IPS DF 19.7 (cell line): ENCODE data around the gene APOF.
"Not testable (repeated sequence)": the region's sequence is repeated elsewhere in the genome, so short reads cannot be mapped to it uniquely, and the experiment has no call there.

Source experiments
- DNase-seq: peaks from one replicate; pipeline ENCODE4 v3.0.0-alpha.2; 2013; ENCODE audit warnings: low read depth, low spot score

Gene APOF, protein sequence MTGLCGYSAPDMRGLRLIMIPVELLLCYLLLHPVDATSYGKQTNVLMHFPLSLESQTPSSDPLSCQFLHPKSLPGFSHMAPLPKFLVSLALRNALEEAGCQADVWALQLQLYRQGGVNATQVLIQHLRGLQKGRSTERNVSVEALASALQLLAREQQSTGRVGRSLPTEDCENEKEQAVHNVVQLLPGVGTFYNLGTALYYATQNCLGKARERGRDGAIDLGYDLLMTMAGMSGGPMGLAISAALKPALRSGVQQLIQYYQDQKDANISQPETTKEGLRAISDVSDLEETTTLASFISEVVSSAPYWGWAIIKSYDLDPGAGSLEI

DNA sequence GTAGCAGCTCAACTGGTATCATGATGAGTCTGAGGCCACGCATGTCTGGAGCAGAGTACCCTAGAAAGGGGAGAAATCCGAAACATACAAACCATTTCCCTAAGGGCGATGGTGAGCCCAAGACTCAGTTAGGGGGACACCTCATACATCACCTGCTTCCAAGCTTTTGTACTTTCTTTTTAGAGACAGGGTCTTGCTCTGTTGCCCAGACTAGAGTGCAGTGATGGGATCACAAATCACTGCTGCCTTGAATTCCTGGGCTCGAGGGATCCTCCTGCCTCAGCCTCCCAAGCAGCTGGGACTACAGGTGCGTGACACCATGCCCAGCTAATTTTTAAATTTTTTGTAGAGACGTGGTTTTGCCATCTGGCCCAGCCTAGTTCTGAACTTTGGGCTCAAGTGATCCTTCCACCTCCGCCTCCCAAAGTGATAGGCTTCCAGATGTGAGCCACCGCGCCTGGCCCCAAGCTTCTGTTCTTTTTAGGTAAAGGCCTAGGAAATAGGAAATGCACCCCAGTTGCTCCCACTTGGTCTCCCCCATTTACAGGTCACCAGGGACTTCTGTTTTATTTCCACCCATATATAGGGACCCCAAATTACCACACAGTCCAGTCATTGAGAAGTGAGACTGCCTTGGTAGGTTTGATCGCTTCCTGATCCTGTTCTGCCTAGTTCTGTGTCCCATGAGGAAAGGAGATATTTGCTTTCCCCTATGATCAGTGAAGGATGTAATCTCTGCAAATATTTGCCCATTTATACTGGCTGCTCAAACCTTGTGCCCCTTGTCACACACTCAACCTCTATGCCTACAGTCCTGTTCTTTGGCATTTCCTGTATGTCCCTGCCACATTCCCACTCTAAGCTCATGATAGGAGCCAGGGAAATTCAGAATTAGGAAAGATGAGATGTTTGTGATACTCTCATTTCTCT lies at the start of gene APOF:
Gene APOF, minus strand, starts transcription at position 728 of the 930 bp plus-strand sequence. Its CDS starts 112 bp downstream, at position 616.
- DNase-seq: no peak

DNA sequence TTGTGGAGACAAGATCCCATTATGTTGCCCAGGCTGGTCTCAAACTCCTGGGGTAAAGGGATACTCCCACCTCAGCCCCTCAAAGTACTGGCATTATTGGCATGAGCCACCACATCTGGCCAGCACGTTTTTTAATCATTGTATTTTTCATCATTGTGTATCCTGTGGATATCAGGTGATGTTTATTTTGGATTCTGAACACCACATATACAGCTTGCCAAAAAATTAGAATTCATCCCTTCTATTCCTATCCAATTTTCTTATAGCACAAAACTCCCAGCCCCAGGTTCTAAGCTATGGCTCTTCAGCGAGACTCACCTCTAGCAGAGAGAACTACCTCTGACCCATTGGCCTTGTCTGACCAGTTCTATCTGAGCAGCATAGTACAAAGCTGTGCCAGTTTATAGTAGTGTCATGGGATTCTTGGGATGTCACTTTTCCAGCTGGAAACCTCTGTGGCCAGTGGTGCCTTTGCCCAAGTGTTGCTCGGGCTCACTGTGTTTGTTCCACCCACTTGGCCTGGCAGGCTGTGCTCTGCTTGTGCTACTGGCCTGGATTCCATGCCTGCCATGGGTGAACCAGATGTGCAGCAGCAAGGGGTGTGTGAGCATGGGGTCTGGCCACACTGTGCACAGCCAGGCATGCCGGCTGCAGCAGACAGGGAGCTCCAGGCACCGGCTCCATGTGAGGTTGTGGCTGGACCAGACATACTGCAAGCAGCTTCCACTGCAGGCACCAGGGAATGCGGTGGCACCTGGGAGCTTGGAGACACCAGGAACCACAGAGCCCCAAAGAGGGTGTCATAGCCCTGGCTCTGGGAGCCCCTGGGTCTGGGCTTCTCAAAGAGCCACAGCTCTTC lies 49.4 kb upstream of the APOF start:
- no peak for DNase-seq

DNA sequence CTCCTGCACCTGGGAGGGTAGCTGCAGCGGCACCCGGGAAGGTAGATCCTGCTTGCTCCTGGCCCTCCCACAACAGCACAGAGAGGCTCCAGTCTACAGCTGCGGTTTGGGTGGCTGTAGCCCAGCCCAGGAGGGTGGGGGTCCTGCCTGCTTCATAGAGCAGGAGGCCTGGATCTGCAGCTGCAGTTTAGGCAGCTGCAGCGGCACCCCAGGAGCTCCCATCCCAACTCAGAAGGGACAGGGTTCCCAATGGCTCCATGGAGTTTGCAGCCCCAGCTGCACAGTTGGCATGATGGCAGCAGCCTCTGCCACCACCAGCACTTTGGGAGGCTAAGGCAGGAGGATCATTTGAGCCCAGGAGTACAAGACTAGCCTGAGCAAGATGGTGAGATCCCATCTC lies 48.1 kb upstream of the APOF start:
- no peak for DNase-seq

DNA sequence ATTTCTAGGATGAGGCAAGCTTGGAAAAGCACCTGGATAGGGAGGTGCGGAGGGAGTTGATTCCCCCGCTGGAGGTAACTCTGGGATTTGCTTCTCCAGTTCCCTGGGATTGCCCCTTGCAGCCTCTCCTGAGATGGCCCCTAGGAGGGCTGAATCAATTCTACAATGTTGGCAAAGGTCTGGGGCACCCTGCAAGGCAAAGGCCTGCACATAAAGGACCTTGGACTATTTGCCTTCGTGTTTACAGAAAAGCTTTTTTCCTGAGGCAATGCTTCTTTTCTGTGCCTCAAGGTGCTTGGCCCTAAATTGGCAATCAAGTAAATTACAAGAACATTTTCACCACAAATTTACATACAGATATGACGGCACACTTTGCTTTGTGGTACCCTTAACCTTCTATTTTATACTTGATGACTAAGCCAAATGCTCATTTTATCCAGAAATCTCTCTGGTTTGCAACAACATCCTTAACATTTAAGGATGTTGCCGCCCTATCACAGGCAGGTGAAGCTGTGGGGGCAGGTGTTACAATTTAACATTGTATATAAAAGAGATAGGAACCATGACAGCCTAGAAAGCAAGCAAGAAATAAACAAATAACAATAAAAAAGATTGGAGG lies 46.3 kb upstream of the APOF start:
- no peak for DNase-seq

DNA sequence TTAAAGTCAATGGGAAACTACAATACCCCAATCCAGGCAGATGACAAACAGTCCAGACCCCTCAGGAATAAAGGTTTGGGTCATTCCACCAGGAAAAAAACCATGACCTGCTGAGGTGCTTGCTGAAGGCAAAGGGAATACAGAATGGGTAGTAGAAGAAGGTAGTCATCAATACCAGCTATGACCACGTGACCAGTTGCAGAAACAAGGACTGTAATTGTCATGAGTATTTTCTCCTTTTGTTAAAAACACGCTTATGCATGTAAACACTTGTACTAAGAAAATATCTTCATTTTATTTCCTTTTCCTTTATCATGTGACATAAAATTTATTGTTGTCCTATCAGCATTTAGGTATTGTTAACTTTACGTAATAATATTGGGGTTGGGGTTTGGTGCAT lies 41.6 kb upstream of the APOF start:
- not testable (repeated sequence) for DNase-seq

DNA sequence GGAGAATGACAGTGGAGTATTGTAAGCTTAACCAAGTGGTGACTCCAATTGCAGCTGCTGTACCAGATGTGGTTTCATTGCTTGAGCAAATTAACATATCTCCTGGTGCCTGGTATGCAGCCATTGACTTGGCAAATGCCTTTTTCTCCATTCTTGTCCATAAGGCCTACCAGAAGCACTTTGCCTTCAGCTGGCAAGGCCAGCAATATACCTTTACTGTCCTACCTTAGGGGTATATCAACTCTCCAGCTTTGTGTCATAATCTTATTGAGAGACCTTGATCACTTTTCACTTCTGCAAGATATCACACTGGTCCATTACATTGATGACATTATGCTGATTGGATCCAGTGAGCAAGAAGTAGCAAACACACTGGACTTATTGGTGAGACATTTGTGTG lies 39.0 kb upstream of the APOF start:
- DNase-seq: not testable (repeated sequence)

DNA sequence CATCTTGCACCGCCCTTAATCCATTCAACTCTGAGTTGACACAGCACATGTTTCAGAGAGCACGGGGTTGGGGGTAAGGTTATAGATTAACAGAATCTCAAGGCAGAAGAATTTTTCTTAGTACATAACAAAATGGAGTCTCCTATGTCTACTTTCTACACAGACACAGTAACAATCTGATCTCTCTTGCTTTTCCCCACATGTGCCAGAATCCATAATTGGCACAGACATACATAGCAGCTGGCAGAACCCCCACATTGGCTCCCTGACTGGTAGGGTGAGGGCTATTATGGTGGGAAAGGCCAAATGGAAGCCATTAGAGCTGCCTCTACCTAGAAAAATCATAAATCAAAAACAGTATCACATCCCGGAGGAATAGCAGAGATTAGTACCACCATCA lies 38.5 kb upstream of the APOF start:
- not testable (repeated sequence) for DNase-seq

DNA sequence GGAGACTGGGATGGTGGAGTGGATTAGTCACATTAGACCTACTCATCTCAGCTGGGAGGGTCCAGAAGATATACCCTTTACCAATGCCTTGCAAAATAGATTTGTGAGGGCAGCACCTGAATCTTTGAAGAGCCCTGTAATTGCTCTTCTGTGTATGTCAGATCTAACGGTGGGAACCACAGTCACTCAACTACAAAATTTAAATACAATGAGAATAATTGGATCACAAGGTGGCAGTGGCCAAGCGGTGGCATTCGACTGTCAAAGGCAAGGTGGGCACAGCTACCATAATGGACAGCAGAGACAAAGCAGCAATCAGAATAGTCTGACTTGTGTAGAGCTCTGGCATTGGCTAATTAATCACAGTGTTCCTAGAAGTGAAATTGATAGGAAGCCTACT lies 36.8 kb upstream of the APOF start:
- not testable (repeated sequence) for DNase-seq

DNA sequence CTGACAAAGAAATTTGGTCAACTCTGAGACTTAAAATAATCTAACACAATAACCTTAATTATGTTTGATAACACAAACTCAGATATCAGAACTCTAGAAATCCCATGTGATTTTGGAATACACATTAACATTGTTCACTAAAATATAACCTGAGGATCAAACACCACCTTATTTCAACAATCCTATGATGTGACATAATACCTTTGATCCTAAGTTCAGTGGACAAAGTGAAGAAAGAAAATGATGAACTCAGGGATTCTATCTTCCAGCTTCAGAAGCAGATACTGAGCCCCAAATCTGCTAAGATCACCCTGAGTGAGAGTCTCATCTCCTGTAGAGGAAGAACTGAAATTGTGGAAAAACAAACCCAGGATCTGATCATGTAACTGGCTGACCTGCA lies 35.7 kb upstream of the APOF start:
- no peak for DNase-seq

DNA sequence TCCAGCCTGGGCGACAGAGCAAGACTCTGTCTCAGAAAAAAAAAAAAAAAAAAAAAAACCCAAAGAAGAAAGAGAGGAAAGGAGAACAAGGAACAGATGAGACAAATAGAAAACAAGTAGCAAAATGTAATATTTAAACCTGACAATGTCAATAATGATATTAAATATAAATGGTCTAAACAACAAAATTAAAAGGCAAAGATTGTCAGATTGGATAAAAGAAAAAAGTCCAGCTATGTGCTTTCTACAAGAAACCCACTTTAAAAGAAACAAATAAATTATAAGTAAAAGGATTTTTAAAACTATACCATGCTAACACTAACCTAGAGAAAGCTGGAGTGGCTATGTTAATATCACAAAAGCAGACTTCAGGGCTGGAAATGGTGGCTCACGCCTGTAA lies 29.7 kb upstream of the APOF start:
- no peak for DNase-seq

DNA sequence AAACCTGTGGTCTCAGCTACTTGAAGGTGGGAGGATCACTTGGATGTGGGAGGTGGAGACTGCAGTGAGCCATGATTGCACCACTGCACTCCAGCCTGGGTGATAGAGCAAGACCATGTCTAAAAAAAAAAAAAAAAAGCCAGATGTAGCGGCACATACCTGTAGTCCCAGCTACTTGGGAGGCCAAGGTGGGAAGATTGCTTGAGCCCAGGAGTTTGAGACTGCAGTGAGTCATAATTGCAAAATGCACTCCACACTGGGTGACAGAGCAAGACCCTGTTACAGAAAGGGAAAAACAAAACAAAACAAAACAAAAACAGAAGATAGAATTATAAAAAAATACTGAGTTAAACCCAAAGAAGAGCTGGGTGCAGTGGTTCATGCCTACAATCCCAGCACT lies 29.1 kb upstream of the APOF start:
- DNase-seq: no peak

DNA sequence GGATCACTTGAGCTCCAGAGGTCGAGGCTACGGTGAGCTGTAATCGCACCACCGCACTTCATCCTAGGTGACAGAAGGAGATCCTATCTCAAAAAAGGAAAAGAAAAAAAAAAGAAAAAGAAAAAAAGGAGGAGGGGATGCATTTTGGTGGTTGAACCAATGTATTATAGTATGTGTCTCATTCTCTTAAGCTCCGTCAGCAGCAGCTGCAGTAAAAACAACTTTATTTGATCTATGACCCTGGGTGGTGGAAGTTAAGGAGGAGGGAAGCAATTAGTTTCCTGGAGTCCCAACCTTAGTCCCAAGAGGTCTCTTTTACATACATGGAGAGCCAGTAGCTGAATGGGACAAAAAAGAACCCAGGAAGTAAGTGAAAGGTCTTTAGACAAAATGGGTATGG lies 26.8 kb upstream of the APOF start:
- no peak for DNase-seq

DNA sequence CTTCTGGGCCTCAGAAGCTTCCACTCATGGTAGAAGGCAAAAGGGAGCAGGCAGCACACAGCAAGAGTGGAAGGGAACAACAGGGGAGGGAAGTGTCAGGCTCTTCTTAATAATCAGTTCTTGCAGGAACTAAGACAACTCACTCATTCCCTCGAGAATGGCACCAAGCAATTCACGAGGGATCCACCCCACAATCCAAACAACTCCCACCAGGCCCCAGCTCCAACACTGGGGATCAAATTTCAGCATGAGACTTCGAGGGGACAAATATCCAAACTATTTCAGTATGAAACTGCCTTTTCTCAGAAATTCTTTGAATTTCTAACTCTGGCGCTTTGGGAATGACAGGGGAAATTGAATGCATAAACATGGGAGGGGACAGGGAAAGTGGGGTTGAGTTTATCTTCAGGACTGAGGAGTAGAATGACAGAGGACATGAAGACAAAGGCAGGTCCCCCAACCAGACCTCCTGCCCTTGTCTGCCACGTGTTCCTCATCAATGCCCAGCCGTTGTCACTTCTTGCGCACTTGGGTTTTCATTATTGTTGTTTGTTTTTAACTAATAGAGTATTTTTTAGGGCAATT lies 24.6 kb upstream of the APOF start:
- peak; percentile 3 for DNase-seq

DNA sequence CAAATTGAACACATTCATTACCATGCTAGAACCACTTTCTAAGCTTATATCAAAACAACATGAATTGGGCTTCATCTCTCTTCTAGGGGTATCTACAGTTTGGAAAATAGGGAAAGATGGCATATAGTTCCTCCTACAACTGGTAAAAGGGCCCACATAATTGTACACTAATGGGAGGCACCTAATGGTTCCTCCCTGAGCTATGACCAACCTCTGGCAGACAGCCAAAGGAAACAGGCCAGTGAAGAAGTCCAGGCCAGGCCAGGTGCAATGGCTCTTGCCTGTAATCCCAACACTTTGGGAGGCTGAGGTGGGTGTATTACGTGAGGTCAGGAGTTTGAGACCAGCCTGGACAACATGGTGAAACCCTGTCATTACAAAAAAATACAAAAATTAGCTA lies 23.2 kb upstream of the APOF start:
- no peak for DNase-seq

DNA sequence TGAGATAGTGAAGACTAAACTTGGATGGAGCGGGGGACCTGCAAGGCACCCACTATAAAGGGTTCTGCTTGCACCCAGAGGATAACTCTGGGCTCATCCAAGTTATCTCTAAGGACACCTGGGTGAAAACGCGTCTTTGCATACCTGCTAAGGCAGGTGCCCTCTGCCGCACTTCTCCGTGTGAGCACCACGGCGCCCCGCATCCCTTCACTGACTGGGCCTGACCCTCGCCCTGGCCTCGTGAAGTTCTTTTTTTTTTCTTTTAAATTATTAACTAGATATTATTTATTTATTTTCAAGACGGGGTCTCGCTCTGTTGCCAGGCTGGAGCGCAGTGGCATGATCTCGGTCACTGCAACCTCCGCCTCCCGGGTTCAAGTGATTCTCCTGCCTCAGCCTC lies 20.0 kb upstream of the APOF start:
- DNase-seq: no peak

DNA sequence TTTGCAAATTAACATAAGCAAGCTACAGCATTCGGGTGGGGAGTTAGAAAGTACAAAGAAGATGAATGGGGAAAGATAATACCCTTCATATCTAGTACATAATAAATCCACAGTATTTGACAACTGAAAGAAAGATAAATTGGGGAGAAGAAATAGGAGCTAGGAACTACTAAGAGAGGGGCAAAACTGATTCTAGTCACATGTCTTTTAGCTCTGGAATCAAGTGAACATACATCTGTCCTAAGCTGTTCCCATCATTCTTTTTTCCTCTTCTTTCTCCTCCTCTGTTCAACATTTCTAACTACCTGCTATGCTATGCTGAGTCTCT lies 15.3 kb upstream of the APOF start:
- DNase-seq: no peak

DNA sequence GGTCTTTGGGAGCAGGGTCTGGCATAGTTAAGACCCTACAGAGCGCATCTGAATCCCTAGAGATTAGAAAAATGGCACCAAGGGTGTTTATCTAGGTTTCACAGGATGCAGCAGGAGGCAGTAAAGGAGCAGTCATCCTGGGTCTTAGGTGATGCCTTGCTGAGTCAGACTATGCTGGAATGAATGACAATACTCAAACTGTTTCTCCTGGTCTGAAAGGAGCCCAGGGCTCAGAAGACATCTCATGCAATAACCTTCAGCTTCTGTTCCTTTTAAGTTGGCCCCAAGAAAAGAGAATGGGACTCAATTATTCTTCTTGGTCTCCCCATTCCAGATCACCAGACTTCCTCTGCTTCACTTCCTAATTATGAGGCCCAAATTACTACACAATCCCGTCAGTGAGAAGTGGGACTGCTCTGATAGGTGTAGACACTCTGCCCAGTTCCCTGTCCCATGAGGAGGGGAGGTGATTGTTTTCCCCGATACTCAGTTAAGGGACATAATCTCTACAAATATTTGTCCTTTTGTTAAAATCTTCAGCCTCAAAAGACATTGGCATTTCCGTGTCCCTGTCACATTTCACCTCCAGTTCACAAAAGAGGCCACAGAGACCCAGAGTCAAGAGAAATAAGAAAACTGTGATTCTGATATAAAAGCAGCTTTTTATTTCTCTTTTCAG lies 14.8 kb upstream of the APOF start:
- peak; percentile 52 for DNase-seq

DNA sequence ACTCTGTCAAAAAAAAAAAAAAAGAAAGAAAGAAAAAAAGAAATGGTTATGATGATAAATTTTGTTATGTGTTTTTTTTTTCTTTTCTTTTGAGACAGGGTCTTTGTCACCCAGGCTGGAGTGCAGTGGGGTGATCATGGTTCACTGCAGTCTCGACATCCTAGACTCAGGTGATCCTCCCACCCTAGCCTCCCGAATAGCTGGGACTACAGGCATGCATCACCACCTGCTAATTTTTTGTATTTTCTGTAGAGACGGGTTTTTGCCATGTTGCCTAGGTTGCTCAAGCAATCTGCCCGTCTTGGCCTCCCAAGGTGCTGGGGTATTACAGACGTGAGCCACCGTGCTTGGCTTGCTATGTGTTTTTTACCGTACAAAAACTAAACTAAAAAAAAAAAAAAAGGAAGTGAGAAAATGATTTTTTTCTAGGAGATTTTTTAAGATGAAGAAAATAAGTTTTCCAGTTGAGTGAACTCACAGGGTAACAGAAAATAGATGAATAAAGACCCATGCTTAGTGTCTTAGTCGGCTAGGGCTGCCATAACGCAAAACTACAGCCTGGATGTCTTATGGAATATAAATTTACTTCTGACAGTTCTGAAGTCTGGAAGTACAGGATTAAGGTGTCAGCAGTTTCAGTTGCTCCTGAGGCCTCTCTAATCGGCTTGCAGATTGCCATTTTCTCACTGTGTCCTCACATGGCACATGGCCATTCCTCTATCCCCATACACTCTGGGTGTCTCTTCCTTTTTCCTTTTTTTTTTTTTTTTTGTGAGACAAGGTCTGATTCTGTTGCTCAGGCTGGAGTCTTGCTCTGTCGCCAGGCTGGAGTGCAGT lies 13.2 kb upstream of the APOF start:
- DNase-seq: no peak

DNA sequence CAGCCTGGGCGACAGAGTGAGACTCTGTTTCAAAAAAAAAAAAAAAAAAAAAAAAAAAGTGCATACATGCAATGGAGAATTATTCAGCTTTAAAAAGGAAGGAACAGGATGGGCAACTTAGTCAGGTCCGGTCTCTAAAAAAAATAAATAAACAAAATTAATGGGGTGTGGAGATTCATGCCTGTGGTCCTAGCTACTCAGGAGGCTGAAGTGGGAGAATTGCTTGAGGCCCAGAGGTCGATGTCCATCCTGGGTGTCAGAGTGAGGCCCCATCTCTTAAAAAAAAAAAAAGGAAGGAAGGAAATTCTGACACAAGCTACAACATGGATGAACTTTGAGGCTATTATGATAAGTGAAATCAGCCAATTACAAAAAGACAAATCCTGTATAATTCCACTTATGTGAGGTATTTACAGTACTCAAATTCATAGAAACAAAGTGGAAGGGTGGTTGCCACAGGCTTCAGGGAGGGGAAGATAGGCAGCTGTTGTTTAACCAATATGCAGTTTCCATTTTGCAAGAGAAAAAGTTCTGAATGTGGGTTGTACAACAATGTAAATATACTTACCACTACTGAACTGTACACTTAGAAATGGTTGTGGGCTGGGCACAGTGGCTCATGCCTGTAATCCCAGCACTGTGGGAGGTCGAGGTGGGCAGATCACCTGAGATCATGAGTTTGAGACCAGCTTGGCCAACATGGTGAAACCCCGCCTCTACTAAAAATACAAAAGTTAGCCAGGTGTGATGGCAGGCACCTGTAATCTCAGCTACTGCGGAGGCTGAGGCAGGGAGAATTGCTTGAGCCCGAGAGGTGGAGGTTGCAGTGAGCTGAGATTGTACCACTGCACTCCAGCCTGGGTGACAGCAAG lies 12.3 kb upstream of the APOF start:
- no peak for DNase-seq
